HEK293 (cell line): Measurements from ENCODE around the gene PCDH9.

Experiments
- CTCF ChIA-PET: fragments of 350-600 bp; formaldehyde crosslinking; extraction: SDS; loops from one replicate; lab custom pipeline; 2021; ENCODE audit warnings: antibody characterized with exemption; lab: Yijun Ruan, JAX
- POLR2A ChIA-PET: fragments of 300-600 bp; formaldehyde crosslinking; extraction: SDS; loops from one replicate; lab custom pipeline; 2020; ENCODE audit warnings: antibody characterized with exemption, inconsistent platforms; lab: Yijun Ruan, JAX
- H3K27ac ChIP-seq: fragments of 200-500 bp; sonication (Bioruptor generic); 2 replicates; pipeline ENCODE4 v1.5.1; 2014; ENCODE audit warnings: low read depth, low read length, control low read depth, inconsistent platforms; ENCODE audit errors: extremely low read depth
- H3K36me3 ChIP-seq, 2 experiments: fragments of 200-500 bp in 1 of 2; sonication (Bioruptor generic) in 1 of 2; 1 replicate in 1 of 2; 2 replicates in 1 of 2; pipeline ENCODE4 v1.5.1; 2014 to 2017; ENCODE audit warnings: inconsistent platforms in 2 of 2, low read length in 2 of 2; ENCODE audit not compliant: control insufficient read depth in 2 of 2, insufficient read depth in 1 of 2
- H3K4me1 ChIP-seq: fragments of 200-500 bp; sonication (Bioruptor generic); 2 replicates; pipeline ENCODE4 v1.5.1; 2014; ENCODE audit warnings: mild to moderate bottlenecking, low read length, inconsistent platforms; ENCODE audit not compliant: control insufficient read depth, insufficient read depth
- H3K4me3 ChIP-seq: 2 replicates; pipeline ENCODE4 v1.5.1; 2011; ENCODE audit warnings: low read depth, mild to moderate bottlenecking, control low read depth, low read length, moderate library complexity
- H3K9me3 ChIP-seq: fragments of 200-500 bp; sonication (Bioruptor generic); 2 replicates; pipeline ENCODE4 v1.5.1; 2014; ENCODE audit warnings: low read depth, low read length, inconsistent platforms; ENCODE audit not compliant: control insufficient read depth, insufficient read depth
- KLF1 ChIP-seq: fragments of 450-650 bp; formaldehyde crosslinking; IDR thresholded peaks from 2 replicates; pipeline ENCODE4 v1.5.1; 2016; ENCODE audit warnings: missing biosample characterization, missing genetic modification characterization
- PRDM2 ChIP-seq: fragments of 450-650 bp; formaldehyde crosslinking; IDR thresholded peaks from 2 replicates; pipeline ENCODE4 v1.5.1; 2016; ENCODE audit warnings: missing biosample characterization, missing genetic modification characterization, borderline replicate concordance
- TCF7L2 ChIP-seq: IDR thresholded peaks from 2 replicates; pipeline ENCODE4 v1.6.1; 2011; ENCODE audit warnings: low read depth, mild to moderate bottlenecking, inconsistent platforms, low read length, moderate library complexity, borderline replicate concordance
- TRIM28 ChIP-seq: IDR thresholded peaks from 2 replicates; pipeline ENCODE4 v1.6.1; 2011; ENCODE audit warnings: low read length, control low read depth, borderline replicate concordance
- WT1 ChIP-seq: fragments of 450-650 bp; formaldehyde crosslinking; IDR thresholded peaks from 2 replicates; pipeline ENCODE4 v1.5.1; 2016; ENCODE audit warnings: missing biosample characterization, missing genetic modification characterization
- ZBTB11 ChIP-seq: fragments of 450-650 bp; formaldehyde crosslinking; conservative IDR thresholded peaks from 2 replicates; pipeline ENCODE4 v1.5.1; 2016; ENCODE audit warnings: low read depth, missing biosample characterization, missing genetic modification characterization
- ZNF2 ChIP-seq: fragments of 450-650 bp; formaldehyde crosslinking; IDR thresholded peaks from 2 replicates; pipeline ENCODE4 v1.5.1; 2016; ENCODE audit warnings: missing biosample characterization, missing genetic modification characterization
- ZNF324 ChIP-seq: fragments of 450-650 bp; formaldehyde crosslinking; IDR thresholded peaks from 2 replicates; pipeline ENCODE4 v1.5.1; 2016; ENCODE audit warnings: missing biosample characterization, missing genetic modification characterization
- ZNF426 ChIP-seq: fragments of 450-650 bp; formaldehyde crosslinking; IDR thresholded peaks from 2 replicates; pipeline ENCODE4 v1.5.1; 2017; ENCODE audit warnings: missing biosample characterization, missing genetic modification characterization, mild to moderate bottlenecking, inconsistent platforms, moderate library complexity
- ZNF521 ChIP-seq: fragments of 450-650 bp; formaldehyde crosslinking; IDR thresholded peaks from 2 replicates; pipeline ENCODE4 v1.5.1; 2017; ENCODE audit warnings: missing biosample characterization, mild to moderate bottlenecking, missing genetic modification characterization
- ZNF558 ChIP-seq: fragments of 450-650 bp; formaldehyde crosslinking; IDR thresholded peaks from 2 replicates; pipeline ENCODE4 v1.5.1; 2016; ENCODE audit warnings: missing biosample characterization, missing genetic modification characterization
- ZNF624 ChIP-seq: fragments of 450-650 bp; formaldehyde crosslinking; IDR thresholded peaks from 2 replicates; pipeline ENCODE4 v1.5.1; 2017; ENCODE audit warnings: missing biosample characterization, missing genetic modification characterization
- ZNF704 ChIP-seq: fragments of 450-650 bp; formaldehyde crosslinking; IDR thresholded peaks from 2 replicates; pipeline ENCODE4 v1.5.1; 2016; ENCODE audit warnings: missing biosample characterization, missing genetic modification characterization
- ZNF837 ChIP-seq: fragments of 450-650 bp; formaldehyde crosslinking; IDR thresholded peaks from 2 replicates; pipeline ENCODE4 v1.5.1; 2016; ENCODE audit warnings: missing biosample characterization, missing genetic modification characterization
- TF ChIP-seq, protein P1 (sequence below): fragments of 450-650 bp; formaldehyde crosslinking; optimal IDR thresholded peaks from 2 replicates; pipeline ENCODE3; 2016; ENCODE audit warnings: missing biosample characterization, mild to moderate bottlenecking, missing genetic modification characterization
- TF ChIP-seq, protein P2 (sequence below): fragments of 450-650 bp; IDR thresholded peaks from 2 replicates; pipeline ENCODE4 v1.5.1; 2018; ENCODE audit warnings: missing biosample characterization, mild to moderate bottlenecking, missing genetic modification characterization

The PCDH9 gene

GRCh38 chr13:66659701-66660467 is 570.3 kb downstream of the PCDH9 start (continued):
- TF ChIP-seq PRDM2 (tag by site-specific recombination) (no peak), ZNF704 (tag by site-specific recombination) (no peak), ZNF837 (no peak), ZNF521 (tag by site-specific recombination) (no peak), KLF1 (tag by site-specific recombination) (no peak), TRIM28 (0 out of 2 replicates have a peak, but pooled peaks have one; percentile 85), ZNF558 (tag by site-specific recombination) (no peak)
- TF ChIP-seq, protein P1, sequence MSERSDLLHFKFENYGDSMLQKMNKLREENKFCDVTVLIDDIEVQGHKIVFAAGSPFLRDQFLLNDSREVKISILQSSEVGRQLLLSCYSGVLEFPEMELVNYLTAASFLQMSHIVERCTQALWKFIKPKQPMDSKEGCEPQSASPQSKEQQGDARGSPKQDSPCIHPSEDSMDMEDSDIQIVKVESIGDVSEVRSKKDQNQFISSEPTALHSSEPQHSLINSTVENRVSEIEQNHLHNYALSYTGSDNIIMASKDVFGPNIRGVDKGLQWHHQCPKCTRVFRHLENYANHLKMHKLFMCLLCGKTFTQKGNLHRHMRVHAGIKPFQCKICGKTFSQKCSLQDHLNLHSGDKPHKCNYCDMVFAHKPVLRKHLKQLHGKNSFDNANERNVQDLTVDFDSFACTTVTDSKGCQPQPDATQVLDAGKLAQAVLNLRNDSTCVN (tag by site-specific recombination), result no peak
- TF ChIP-seq, protein P2, sequence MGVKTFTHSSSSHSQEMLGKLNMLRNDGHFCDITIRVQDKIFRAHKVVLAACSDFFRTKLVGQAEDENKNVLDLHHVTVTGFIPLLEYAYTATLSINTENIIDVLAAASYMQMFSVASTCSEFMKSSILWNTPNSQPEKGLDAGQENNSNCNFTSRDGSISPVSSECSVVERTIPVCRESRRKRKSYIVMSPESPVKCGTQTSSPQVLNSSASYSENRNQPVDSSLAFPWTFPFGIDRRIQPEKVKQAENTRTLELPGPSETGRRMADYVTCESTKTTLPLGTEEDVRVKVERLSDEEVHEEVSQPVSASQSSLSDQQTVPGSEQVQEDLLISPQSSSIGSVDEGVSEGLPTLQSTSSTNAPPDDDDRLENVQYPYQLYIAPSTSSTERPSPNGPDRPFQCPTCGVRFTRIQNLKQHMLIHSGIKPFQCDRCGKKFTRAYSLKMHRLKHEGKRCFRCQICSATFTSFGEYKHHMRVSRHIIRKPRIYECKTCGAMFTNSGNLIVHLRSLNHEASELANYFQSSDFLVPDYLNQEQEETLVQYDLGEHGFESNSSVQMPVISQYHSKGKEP (tag by site-specific recombination), result no peak

DNA sequence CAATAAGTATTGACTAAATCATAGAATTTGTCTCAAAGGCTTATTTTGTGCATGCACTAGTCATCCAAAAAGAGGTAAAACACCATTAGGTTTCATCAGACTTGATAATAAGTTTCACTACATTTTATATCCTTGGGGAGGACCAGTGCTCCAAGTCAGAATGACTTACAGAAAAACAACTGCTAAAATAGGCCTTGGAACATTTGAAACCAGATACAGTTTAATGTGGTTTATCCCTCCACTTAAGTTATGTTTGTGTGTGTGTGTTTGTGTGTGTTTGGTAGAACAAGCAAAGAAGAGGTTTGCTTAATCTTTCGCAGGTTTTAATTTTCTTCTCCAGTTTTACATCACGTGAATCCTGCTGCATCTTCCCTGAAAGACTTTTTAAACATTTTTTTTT is 570.9 kb downstream of the PCDH9 start:
- Histone ChIP-seq H3K4me3 (no peak overlapping the region), H3K27ac (no peak overlapping the region), H3K36me3 (no peaks in the 10 kb centered on the region), H3K4me1 (no peaks in the 10 kb centered on the region), H3K9me3 (no peaks in the 10 kb centered on the region)
- POLR2A ChIA-PET, result no interaction called here
- TF ChIP-seq ZNF624 (tag by site-specific recombination), result no peak
- TF ChIP-seq TCF7L2, result peak; percentile 67
- 0 out of 2 replicates have a peak, but pooled peaks have one; percentile 55 for TF ChIP-seq WT1 (tag by site-specific recombination)
- no peak for TF ChIP-seq ZNF324 (tag by site-specific recombination)
- TF ChIP-seq ZNF426 (tag by site-specific recombination), result no peak
- no peak for TF ChIP-seq ZBTB11 (tag by site-specific recombination)
- TF ChIP-seq ZNF2 (tag by site-specific recombination), result no peak
- CTCF ChIA-PET, result interaction anchor here (0.7 kb wide), 1 partner anchor 1077 kb away, joined by 7 read pairs; no protein-coding TSS in a partner anchor
